Measurements from ENCODE around the gene SNX1. TPM values are rescaled to one million over a fixed set of nuclear protein-coding genes. Genes with fewer than 3 reads are reported as not detected.

SNX1 gene
- total RNA-seq, 1 donor from 2014 or later, result 178 TPM

- DNase-seq (ENCODE audit: low spot score) (no peak), ATAC-seq (no peak)
- intact Hi-C loops (cut with DNase I), result no loop called here
These were observed 87.1 kb downstream of the SNX1 start for GRCh38 chr15:64182859-64183370.

DNA sequence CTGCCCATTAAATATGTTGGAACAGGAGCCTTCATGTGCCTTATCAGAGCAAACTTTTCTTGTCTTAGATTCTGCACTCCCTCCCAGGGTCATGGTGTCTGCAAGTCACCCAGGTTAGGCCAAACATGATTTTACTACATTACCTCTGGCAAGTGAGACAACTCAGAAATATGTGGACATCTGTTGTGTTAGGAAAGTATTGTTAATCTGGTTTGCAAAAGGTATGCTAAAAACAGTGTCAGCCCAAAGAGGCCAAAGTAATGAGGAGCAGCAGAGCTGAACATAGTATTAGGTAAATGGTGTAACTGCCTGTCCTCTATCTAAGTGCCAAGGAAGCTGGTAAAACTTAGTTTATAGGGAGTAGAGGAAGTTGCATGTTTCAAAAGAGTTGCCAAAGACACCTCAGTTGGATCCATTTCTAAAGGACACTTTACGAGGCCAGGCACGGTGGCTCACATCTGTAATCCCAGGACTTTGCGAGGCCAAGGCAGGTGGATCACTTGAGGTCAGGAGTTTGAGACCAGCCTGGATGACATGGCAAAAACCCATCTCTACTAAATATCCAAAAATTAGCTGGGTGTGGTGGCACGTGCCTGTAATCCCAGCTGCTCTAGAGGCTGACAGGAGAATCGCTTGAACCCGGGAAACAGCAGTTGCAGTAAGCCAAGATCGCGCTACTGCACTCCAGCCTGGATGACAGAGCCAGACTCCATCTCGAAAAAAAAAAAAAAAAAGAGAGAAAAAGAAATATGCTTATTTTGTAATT is 89.5 kb downstream of the SNX1 start:
- DNase-seq (ENCODE audit: low spot score) (no peak), ATAC-seq (no peak)
- intact Hi-C loops (cut with DNase I), result no loop called here

- DNase-seq (ENCODE audit: low spot score), result no peak
- ATAC-seq, result no peak
- intact Hi-C loops (cut with DNase I), result no loop called here
These were observed 91.8 kb downstream of the SNX1 start for GRCh38 chr15:64187396-64188191.

Other genes starting within 250 kb of the SNX1 start
- 36.9 TPM for gene DAPK2, start 49.5 kb upstream of the SNX1 start, total RNA-seq
- 26.3 TPM for gene CIAO2A, start 2.1 kb upstream of the SNX1 start, total RNA-seq
- gene SNX22, start 55.7 kb downstream of the SNX1 start, total RNA-seq, result 2.1 TPM
- gene PPIB, start 67.0 kb downstream of the SNX1 start, total RNA-seq, result 218 TPM

All from sciatic nerve (tissue), 2 donors.